Cardiac fibroblast (primary cell): ENCODE measurements around the gene PEMT.

ENCODE experiments used
- DNase-seq, 2 donors: peaks; one replicate each; pipeline versions ENCODE4 v3.0.0 to v3.0.0-alpha.2; 2010; ENCODE audit warnings: low read depth in 2 of 2
- H3K4me3 ChIP-seq, 2 donors: replicated peaks in 1 of 2; 1 replicate in 1 of 2; 2 replicates in 1 of 2; pipeline ENCODE4 v1.5.1; 2011; ENCODE audit warnings: low read depth in 2 of 2, low read length in 2 of 2, mild to moderate bottlenecking in 2 of 2, moderate library complexity in 1 of 2
- TF ChIP-seq, protein P1 (sequence below): IDR thresholded peaks from one replicate; pipeline ENCODE4 v1.5.1; 2011; ENCODE audit warnings: low read depth, mild to moderate bottlenecking, low read length, inconsistent platforms

The PEMT gene

DNA sequence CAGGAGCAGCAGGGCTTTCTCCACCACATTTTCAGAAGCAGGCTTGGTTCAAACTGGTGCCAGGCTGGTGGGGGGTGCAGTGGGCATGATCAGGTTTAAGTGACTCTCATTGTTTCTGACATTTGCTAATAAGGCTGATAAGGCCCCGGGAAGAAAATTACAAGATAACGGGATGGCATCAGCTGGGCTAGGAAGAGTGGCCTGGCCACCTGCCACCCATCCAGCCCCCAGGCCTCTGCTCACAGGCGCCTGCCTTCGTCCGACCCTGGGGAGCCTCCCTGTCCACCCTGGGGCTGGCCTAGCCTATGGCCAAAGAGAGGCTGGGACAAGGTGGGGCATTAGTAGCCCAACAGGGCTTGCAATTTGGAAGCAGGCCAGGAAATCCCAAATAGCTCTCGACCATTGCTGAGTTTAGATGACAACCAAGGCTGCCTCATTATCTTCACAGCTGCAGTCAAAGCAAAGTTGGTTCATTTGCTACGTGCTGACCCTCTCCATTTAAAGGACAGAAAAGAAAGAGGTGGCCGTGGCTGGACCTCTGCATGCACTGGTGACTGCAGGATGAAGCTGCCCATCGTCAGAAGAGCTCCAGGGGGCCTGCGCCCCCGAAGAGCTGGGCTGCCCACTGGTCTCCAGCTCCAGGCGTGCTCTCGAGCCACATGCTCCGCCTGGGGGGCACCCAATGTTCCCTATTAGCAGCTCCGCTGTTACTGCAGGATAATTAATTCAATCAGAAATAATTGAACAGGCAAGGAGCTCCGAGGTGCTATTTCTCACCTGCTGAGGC lies 44.9 kb downstream of the PEMT start:
- TF ChIP-seq, protein P1, sequence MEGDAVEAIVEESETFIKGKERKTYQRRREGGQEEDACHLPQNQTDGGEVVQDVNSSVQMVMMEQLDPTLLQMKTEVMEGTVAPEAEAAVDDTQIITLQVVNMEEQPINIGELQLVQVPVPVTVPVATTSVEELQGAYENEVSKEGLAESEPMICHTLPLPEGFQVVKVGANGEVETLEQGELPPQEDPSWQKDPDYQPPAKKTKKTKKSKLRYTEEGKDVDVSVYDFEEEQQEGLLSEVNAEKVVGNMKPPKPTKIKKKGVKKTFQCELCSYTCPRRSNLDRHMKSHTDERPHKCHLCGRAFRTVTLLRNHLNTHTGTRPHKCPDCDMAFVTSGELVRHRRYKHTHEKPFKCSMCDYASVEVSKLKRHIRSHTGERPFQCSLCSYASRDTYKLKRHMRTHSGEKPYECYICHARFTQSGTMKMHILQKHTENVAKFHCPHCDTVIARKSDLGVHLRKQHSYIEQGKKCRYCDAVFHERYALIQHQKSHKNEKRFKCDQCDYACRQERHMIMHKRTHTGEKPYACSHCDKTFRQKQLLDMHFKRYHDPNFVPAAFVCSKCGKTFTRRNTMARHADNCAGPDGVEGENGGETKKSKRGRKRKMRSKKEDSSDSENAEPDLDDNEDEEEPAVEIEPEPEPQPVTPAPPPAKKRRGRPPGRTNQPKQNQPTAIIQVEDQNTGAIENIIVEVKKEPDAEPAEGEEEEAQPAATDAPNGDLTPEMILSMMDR, result no peak
- no peak for DNase-seq
- H3K4me3 ChIP-seq, result no peak overlapping the region

DNA sequence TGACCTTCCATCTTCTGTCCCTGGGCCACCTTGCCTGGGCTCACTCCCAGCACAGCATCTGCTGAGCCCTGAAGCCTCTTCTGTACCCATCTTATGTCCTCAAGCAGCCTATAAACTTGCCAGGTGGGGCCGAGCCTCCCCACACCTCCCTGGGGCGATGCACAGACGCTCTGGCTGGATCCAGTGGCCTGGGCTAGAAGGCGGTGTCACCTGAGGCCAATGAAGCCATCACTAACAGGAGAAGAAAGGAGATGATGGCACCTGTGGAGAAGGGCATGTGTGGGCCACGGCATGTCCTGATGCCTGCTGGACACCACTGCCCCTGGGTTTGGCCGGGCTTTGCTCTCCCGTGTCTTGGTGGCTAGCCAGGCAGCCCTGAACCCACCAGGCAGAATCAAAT lies 45.5 kb downstream of the PEMT start:
- TF ChIP-seq, protein P1, result no peak
- no peak for DNase-seq
- no peak overlapping the region for H3K4me3 ChIP-seq

DNA sequence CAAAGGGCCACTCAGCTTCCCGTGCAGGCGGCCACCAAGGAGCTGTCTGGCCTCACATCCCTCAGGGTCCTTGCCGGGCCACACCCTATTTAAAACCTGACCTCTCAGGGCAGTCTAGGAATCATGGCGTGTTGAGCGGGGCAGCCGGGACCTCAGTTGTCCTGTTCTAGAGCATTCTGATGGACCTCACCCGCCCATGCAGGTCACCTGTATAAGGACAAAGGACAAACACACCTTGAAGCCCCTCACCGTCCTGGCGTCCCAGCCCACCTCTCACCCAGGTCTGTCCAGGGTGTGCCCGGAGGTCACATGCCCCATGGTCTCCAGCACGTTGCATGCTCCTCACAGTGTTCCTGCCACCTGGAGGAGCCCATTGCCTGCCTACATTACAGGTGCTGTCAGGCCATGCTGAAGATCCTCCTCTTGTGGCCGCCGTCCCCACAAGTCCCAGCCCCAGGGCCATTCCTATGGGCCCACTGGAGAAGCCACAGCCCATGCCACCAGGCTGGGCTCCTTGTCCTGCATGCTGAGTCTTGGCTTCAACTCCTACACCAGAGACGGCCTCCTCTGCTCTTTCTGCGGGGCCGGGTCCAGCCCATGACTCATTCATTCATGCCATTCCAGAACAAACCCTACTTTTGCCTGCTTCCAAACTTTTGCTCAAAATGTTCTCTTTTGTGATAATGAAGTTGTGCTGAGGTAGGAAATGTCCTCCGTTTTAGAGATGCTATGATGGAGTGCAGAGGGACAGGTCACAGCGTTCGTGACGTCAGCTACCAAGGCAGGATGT lies 46.3 kb downstream of the PEMT start:
- TF ChIP-seq, protein P1, result no peak
- no peak overlapping the region for H3K4me3 ChIP-seq

DNA sequence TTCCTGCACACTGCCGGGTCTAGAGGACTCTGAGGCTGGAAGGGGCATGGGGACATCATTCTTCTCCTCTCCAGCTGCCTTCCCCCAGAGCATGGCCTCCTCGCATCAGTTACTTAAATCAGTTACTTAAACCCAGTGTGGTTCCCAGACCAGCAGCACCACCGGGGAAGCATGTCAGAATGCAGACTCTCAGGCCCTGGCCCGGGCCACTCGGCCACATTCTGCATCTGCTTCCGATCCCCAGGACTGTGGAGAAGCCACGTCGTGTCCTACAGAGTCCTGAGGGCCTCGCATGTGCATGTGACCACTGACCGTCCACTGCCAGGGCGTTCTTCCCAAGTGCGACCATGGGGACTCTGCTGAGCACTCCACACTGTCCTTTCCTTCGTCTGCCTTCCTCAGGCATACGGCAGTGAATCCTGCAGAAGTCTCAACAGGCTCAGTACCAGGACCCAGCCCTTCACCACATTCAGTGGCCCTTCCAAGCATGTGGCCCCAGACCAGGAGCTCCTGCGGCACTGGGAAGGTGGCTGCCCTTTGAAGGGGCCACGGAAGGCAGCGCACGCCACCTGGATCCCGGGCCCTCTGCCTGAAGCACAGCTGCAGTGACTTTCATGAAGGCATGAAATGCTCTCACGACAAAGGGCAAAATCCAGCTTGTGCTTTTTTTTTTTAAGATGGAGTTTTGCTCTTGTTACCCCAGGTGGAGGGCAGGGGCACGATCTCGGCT lies 48.4 kb downstream of the PEMT start:
- no peak for DNase-seq
- TF ChIP-seq, protein P1, result no peak
- H3K4me3 ChIP-seq, result no peak overlapping the region

More for the DNA sequence above, 46.3 kb downstream of the PEMT start:
- DNase-seq, result peak; percentile 54 to 71

DNA sequence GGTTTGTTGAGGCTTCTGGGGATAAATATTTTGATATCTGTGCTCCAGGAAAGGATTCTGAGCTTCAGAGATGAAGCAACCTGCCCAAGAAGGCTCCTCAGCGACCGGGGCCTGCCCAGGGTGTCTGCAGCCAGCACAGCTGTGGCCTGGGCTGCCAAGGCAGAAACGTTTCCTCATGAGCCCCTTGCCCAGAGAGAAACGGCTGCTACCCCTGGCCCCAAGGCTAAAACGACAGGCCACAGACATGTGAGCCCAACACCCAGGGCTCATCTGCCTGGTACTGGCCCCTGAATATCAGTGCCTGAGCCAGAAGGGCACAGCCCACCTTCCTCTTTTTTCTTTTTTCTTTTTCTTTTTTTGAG lies 49.9 kb downstream of the PEMT start:
- H3K4me3 ChIP-seq, result no peak overlapping the region
- DNase-seq, result no peak
- TF ChIP-seq, protein P1, result no peak

DNA sequence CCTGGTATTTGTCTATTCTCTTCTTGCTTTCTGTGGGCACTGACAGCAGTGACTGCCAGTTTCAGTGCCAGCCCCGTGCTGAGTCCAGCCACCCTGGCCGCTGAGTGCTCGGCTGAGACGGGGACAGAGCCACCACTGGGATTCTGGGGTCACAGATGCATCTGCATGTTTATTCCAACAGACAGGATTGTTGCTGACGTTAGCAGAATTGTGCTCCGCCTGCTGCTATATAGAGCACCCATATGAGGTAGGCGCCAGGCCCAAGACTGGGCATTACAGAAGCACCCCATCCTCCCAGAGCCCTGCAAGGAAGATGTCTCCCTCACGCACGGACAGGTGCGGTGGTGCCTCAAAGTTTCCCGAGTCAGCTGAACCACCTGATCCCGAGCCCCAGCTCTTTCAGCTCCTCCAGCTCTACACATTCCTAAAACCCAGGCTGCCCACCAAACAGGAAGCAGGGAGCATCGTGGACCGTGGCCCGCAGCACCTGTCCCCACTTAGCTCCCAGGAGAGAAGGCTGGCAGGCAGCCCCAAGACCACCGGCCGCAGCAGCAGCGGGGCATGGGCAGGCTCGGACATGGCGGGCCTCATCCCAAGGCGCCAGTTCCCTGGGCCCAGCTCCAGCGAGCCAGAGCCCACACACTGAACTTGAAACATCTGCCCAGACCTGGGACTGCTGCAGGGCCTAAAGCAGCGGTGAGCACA lies 50.4 kb downstream of the PEMT start:
- TF ChIP-seq, protein P1, result no peak
- no peak overlapping the region for H3K4me3 ChIP-seq

More for the DNA sequence above, 50.4 kb downstream of the PEMT start:
- no peak for DNase-seq
